ENCODE results near the gene TMEM60.

- TF ChIP-seq, protein P1, sequence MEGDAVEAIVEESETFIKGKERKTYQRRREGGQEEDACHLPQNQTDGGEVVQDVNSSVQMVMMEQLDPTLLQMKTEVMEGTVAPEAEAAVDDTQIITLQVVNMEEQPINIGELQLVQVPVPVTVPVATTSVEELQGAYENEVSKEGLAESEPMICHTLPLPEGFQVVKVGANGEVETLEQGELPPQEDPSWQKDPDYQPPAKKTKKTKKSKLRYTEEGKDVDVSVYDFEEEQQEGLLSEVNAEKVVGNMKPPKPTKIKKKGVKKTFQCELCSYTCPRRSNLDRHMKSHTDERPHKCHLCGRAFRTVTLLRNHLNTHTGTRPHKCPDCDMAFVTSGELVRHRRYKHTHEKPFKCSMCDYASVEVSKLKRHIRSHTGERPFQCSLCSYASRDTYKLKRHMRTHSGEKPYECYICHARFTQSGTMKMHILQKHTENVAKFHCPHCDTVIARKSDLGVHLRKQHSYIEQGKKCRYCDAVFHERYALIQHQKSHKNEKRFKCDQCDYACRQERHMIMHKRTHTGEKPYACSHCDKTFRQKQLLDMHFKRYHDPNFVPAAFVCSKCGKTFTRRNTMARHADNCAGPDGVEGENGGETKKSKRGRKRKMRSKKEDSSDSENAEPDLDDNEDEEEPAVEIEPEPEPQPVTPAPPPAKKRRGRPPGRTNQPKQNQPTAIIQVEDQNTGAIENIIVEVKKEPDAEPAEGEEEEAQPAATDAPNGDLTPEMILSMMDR (IDR thresholded peaks at IDR 0.05) = no peak
- no peak for TF ChIP-seq POLR2A (IDR thresholded peaks at IDR 0.05)
Measured at GRCh38 chr7:77791956-77792355, 6.3 kb downstream of the TMEM60 start.
